ENCODE measurements around the gene RETREG3.
"Not testable (repeated sequence)": the region's sequence is repeated elsewhere in the genome, so short reads cannot be mapped to it uniquely, and the experiment has no call there.

The RETREG3 gene

DNA sequence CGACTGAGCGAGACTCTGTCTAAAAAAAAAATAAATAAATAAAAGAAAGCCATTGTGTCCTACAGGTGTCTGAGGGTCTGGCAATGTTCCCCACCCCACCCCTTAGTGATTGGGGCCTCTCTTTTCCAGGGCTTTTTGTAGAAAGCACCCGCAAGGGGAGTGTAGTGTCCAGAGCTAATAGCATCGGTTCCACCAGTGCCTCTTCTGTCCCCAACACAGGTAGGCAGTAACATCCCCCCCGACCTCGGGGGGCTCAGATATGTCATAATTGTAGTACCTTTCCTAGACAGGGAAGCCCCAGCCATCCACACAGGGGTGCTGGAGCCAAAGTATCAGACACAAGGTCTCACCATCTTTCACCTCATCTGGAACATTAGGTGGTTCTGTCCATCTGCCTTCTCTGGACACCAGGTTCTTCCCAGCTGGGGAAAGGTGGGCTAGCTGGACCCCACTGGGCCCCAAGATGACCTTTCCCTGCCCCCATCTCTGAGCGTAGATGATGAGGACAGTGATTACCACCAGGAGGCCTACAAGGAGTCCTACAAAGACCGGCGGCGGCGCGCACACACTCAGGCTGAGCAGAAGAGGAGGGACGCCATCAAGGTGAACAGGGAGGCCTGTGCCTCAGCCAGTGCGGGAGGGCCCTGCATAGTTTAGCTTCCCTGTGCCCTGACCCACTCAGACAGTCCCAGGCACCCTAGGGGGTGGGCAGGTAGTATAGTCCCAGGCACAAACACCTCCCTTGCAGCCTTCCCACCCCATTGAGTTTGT, 40.6 kb downstream of the RETREG3 start:
- no peak for DNase-seq

DNA sequence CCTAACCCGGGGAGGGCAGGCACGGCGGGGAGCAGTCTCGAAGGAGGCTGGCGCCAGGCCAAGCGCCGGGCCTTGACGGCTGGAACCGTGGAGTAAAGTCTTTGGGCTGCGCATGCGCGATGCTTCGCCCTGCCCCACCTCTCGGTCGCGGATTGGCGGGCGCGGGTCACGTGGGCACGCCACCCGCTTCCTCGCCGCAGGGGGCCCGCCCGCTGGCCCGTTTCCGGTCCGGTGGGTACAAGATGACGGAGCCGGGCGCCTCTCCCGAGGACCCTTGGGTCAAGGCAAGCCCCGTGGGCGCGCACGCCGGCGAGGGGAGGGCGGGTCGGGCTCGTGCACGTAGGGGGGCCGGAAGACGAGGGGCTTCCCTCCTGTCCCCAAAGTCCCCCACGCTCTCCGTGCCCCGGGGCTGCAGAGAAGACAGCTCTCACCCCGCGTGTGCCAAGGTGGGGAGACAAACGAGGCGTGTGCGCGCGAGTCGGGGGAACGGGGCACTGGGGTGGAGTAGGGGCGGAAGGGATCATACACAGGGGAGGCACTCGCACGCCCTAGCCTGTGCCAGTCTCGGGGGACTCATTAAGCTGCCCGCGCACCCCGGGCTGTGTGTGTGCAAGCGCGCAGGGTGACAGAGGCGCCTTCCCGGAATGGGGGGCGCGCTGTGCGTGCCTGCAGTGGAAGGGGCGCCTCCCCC, 42.1 kb downstream of the RETREG3 start, which contains the start of gene MLX:
MLX (plus strand) TSS at position 218 of the 691 bp plus-strand sequence; CDS start at position 243, 25 bp downstream.
- peak; percentile 63 to 84 for DNase-seq

DNA sequence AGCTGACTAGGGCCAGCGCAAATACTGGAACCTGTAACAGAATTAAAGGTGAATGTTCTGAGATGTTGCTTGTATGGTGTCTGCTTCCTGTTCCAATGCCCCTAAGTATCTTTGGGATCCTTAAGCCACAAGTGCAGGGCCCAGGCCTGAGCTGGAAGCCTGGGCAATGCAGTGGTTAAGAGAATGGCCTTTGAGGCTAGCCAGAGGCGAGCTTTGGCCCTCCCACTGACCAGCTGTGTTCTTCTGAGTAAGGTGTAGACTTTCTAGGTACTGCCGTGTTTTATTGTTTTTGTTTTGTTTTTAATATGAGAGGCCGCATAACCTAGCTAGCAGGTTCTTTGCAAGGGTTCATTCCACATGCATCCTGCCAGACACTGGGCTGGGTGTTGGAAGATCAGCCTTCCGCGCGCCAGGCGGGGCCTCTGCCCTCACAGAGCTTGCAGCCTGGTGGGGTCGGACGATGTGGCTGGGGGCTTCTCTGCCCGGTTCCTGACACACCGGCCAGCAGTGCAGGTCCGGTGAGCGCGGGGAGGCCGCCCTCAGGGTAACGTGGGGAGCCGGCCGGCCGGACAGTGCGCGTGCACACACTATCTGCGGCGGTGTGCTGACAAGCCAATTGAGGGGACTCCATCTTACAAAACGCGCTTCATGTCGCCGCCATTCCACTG, 42.8 kb downstream of the RETREG3 start:
- no peak for DNase-seq

DNA sequence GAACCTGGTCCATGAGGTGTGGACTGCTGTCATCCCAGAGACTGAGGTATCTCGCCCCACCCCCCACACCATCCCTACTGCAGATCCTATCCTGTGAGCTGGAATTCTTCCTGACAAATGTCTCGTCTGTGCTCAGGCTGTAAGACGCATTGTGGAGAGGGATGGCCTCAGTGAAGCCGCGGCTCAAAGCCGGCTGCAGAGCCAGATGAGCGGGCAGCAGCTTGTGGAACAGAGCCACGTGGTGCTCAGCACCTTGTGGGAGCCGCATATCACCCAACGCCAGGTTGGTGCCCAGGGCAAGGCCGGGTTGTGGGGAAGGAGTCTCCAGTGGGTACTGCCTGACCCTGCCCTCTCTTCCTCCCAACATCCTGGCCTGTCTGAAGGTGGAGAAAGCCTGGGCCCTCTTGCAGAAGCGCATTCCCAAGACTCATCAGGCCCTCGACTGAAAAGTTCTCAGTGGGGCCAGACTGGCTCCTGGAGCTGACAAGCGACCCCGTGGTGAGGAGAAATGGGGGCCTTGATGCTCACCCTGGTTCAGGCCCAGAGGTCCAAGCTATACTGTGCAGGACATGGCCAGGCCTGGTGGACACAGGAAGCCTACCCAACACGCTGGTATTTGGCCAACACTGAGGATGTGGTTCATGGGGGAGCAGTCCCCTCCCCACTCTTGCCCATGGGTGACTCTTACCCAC, 43.5 kb downstream of the RETREG3 start:
- DNase-seq, result no peak

DNA sequence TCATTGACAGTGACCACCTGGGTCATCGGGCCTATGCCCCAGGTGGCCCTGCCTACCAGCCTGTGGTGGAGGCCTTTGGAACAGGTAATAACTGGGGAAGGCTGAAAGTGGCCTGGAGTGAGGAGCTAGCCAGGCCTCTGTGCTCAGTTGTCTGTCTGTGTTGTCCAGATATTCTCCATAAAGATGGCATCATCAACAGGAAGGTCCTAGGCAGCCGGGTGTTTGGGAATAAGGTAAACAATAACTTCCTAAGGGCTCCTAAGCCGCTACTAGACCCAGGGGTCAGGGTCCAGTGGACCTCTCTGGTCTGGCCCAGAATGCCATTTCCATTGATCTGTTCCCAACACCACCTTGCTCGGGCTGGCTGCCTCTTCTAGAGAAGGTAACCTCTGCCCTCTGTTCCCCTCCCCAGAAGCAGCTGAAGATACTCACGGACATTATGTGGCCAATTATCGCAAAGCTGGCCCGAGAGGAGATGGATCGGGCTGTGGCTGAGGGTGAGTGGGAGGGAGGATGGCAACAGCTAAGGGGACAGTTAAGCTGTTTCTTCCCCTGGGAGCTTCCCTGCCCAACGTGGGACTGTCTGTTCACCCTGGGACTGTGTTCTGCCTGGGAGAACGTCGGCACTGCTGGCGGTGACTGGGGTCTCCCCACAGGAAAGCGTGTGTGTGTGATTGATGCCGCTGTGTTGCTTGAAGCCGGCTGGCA, 44.2 kb downstream of the RETREG3 start:
- DNase-seq, result no peak

DNA sequence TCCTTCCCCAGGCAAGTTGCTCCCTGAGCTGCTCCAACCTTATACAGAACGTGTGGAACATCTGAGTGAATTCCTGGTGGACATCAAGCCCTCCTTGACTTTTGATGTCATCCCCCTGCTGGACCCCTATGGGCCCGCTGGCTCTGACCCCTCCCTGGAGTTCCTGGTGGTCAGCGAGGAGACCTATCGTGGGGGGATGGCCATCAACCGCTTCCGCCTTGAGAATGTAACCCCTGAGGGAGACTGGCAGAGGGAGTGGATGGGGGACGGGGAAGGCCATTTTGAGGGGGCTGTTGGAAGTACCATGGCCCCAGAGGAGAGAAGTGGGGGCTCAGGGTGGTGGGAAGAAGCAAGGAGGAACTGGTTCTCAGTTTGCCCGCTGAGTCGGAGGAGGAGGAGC, 45.2 kb downstream of the RETREG3 start:
- no peak for DNase-seq

DNA sequence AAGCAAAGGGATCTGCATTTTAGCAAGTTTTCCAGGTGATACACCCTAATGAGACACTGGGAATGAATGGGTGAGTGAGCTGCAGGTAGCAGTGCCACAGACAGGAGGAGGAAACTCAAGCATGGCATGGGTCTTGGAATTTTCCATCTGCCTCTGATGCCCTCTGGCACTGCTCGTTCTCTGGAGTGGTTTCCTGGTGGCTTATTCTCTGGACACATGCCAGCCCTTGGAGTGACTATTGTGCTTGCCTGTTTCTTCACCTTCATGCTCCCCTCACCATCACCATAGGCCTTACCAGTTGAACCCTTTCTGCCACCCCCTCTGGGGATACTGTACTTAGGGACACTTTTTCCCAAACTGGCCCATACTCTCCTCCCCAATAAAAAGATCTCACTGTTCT, 45.6 kb downstream of the RETREG3 start:
- DNase-seq, result no peak

DNA sequence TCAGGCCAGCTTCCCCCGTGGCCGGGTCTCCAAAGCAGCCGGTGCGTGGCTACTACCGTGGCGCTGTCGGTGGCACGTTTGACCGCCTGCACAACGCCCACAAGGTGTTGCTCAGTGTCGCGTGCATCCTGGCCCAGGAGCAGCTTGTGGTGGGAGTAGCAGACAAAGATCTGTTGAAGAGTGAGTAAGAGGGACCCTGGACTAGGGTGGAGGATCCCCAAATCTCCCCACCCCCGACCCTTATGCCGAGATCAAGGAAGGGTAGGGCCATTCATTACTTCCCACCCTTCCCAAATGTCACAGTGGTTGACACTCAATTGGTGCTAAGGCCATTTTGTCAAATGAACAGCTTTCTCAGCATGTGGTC, 46.0 kb downstream of the RETREG3 start:
- DNase-seq, result no peak

DNA sequence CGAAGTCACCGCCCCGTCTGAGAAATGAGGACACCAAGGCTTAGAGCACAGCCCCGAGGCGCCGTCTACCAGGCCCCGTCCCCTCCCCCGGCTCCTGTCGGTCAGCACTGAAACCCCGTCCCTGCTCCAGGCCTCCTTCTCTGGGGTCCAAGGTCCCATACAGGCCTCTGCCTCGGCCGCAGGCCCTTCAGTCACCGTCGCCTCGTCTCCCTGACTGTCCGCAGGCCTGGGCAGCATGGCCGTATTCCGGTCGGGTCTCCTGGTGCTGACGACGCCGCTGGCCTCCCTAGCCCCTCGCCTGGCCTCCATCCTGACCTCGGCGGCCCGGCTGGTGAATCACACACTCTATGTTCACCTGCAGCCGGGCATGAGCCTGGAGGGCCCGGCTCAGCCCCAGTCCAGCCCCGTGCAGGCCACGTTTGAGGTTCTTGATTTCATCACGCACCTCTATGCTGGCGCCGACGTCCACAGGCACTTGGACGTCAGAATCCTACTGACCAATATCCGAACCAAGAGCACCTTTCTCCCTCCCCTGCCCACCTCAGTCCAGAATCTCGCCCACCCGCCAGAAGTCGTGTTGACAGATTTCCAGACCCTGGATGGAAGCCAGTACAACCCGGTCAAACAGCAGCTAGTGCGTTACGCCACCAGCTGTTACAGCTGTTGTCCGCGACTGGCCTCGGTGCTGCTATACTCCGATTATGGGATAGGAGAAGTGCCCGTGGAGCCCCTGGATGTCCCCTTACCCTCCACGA, 46.6 kb downstream of the RETREG3 start:
- no peak for DNase-seq

DNA sequence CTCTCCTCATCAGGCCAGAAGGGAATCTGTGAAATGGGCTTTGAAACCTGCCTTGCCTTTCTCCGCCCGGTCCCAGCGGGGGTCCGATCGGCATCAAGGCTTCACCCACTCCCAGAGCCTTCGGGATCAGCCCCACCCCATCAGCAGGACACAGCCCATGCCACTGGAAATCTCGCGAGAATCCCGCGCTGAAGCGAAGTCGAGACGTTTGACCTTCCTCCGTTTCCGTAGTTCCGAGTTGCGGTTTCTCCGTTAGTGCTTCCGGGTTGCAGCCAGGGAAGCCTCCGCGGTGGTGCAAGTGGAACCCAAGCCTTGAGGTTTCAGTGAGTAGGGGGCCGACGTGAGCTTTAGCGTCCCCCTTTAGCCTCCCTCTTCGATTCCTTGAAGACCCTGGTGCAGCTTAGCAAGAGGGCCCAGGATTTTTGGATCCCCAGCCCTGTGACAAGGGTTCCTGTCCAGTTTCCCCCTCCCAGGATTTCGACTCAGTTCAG, 47.2 kb downstream of the RETREG3 start, which contains the start of gene COASY:
COASY (plus strand) TSS at position 252 of the 491 bp plus-strand sequence. CDS start 475 bp downstream, outside the sequence.
- peak; percentile 90 to 94 for DNase-seq

DNA sequence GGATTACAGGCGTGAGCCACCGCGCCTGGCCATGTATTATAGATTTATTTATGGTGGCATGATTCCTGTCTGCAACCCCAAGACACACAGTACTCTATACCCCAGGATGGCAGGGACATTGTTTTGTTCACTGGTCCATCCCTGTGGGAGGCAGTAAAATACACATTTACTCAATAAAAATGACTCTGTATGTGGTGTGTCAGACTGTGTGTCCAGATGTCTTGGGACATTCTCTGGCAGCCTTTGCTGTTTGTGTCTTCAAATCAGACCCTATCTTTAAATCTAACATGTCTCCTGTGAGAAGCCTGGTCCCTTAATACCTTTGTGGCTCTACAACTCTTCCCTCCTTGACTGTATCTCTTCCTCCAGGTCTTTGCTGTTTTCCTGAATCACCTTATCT, 48.9 kb downstream of the RETREG3 start:
- DNase-seq, result no peak

DNA sequence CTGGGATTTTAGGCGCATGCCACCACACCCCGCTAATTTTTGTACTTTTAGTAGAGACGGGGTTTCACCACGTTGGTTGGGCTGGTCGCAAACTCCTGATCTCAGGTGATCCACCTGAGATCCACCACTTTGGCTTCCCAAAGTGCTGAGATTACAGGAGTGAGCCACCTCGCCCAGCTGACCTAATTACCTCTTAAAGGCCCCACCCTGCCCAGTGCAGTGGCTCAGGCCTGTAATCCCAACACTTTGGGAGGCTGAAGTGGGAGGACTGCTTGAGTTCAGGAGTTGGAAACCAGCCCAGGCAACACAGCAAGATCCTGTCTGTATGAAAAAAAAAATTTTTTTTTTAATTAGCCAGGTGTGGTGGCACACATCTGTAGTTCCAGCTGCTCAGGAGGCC, 50.1 kb downstream of the RETREG3 start:
- DNase-seq, result no peak

DNA sequence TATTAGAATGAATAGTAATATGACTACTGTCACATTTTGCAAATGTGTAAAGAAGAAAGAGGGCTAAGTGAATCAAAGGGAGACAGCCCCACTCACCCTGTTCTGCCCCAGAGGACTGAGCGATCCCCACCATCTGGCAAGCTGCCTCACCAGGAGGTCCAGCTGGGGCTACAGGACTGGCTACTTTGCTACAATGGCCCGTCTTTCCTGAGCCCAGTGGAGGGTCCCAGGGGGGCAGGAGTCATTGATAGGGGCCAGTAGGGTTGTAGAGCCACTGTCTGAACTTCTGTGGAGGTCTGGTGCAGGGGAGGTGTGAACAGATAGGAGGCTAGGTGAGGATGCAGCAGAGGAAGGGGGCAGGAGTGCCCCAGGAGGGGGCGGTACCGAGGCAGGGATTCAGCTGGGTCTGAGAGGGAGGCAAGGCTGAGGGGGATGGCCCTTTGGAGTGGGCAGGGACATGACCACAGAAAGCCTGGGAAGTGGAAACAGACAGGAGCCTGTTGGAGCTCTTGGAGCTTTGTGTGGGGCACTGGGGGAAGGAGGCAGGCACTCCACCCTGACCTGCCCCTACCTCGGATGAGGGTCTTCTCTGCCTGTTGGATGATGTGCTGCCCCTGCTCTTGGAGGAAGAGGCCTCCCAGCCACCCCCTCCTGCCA, 53.1 kb downstream of the RETREG3 start:
- DNase-seq, result peak in 1 of 2 experiments; percentile 20

DNA sequence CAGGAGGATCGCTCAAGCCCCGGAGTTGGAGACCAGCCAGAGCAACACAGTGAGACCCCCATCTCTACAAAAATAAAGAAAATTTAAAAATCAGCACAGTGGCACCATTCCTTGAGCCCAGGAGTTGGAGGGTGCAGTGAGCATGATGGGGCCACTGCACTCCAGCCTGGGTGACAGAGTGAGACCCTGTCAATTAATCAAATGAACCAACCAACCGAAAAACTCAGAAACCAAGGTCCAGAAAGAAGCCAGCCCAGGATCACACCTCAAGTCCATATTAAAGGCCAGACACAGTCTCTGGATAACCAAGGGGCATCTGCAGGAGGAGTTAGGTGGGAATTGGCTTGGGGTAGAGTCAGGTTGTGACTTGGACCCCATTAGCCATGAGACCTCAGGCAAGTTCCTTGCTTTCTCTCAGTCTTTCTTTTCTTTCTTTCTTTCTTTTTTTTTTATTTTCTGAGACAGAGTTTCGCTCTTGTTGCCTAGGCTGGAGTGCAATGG, 54.0 kb downstream of the RETREG3 start:
- DNase-seq, result no peak

DNA sequence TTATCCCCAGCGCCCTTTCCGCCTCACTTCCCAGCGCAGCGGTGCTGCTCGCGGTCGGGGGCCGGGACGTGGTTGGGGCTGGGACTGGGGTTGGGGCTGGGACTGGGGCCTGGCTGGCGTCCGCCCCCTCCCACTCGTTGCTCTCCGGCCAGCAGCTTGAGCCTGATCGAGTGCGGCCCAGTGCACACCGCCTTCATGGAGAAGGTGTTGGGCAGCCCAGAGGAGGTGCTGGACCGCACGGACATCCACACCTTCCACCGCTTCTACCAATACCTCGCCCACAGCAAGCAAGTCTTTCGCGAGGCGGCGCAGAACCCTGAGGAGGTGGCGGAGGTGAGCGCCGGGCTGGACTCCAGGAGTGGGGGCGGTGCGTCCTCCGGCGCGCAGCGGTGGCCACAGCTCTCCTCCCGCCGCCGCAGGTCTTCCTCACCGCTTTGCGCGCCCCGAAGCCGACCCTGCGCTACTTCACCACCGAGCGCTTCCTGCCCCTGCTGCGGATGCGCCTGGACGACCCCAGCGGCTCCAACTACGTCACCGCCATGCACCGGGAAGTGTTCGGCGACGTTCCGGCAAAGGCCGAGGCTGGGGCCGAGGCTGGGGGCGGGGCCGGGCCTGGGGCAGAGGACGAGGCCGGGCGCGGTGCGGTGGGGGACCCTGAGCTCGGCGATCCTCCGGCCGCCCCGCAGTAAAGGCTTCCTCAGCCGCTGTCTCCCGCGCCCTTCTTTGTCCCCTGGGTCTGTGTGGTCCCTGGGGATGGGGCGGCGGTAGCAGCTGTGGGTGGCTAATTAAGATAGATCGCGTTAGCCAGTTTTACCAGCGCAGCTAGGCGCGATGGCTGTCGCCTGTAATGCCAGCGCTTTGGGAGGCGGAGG, 54.7 kb downstream of the RETREG3 start:
- peak; percentile 46 to 77 for DNase-seq

DNA sequence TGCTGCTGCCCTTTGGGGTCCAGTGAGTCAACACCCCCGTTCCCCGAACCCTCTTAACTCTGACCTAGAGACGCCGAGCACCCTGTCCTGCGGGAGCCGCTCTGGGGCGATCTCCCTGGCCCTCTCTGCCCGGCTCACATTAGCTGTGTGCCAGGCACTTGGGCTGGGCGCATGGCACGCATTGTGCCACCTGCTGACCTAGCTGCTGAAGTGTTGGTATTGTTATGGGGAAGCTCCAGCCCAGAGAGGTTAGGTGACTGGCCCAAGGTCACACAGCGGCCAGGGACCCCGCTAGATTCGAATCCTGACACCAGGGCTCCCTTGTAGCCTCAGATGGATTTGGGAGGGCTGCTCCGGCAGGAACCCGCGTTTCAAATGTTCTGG, 55.3 kb downstream of the RETREG3 start:
- DNase-seq, result peak in 1 of 2 experiments; percentile 25

DNA sequence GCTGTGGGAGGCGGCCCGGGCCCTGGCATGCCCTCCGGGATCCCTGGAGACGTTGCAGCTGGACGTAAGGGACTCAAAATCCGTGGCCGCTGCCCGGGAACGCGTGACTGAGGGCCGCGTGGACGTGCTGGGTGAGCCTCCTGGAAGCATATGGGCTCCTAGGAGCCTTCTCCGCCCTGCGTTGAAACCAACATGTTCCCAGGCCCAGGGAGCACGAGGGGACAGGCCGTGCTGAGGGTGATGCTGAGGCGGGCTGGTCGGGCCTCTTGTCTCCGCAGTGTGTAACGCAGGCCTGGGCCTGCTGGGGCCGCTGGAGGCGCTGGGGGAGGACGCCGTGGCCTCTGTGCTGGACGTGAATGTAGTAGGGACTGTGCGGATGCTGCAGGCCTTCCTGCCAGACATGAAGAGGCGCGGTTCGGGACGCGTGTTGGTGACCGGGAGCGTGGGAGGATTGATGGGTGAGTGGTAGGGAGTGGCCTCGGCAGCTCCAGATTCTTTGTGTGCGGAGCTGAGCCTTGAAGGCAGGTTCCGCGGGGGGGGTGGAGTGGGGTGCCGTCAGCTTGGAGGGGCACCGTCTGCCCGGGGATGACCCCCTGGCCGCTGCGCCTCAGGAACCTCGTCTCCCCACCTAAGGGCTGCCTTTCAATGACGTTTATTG, 55.9 kb downstream of the RETREG3 start:
- peak in 1 of 2 experiments; percentile 41 for DNase-seq

DNA sequence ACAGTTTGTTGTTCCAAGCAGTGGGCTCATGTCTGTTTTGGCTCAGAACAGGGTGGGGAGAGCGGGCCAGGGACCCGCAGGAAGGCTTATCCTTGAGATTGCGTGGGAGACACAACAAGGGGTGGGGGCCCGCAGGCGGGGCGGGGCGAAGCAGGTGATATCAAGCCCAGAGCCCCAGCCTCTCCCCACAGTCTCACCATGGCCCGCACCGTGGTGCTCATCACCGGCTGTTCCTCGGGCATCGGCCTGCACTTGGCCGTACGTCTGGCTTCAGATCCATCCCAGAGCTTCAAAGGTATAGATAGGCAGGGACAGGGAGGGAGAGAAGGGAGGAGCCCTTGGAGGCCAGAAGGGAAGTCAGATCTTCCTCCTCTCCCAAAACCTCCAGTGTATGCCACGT, 56.4 kb downstream of the RETREG3 start, which contains the start of gene HSD17B1:
HSD17B1 (plus strand) TSS at position 188 of the 400 bp plus-strand sequence; CDS start at position 199, 11 bp downstream.
- not testable (repeated sequence) for DNase-seq

Data from SW 1271 (cell line).